HL-60/S4 treated with phorbol 12-myristate 13-acetate at 8.2 ng/mL for 4 days and 3 days (cell line): Measurements from ENCODE around the gene GPC5.
"Not testable (repeated sequence)": the region's sequence is repeated elsewhere in the genome, so short reads cannot be mapped to it uniquely, and the experiment has no call there.

Experiments used
- in situ Hi-C: fragments of 300-500 bp; cut with MboI; formaldehyde crosslinking; loops from 2 replicates; pipeline ENCODE4 v1.15.0; 2022; ENCODE audit warnings: low sequenced_read_pairs

GPC5 gene

DNA sequence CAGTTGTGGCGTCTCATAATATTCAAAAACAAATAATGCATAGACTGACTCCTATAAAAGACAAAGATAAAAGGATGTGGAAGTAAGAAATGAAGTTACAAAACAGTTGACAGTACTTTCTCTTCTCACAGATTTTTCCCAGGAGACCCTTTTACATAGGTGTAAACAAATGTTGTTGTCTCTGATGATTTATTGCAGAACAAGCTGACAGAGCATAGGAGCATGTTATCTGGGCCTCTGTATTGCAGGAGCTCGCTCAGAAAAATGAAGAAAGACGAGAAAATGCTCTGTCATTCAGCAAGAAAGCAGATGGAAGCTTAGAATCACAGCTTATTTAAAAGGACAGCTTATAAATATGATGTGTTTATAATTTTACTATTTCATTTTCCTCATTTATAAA lies 1474.6 kb downstream of the GPC5 start:
- in situ Hi-C loops: no loop called here

DNA sequence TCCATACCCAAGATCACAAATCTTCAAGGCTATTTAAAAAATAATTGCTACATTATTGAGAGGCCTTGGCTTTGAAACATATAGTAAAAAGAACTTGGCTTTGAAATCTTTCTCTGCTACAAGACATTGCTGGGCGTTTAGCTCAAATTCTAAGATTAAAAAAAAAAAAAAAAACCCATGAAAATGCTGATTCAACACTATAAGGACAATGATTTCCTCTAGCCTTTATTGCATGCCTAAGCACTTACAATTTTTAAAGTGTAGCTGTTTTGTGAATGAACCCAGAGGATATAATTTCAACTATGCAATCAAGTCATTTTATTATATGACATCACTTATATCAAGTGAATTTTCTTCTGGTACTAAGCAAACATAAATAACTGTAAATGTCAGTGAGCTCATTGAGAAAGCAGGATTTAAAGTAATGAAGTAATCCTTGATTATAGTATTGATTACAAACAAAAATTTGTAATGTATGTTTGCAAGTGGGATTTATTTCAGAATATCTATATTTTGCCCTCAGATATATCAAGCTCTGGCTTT lies 1488.2 kb downstream of the GPC5 start:
- in situ Hi-C loops: no loop called here

DNA sequence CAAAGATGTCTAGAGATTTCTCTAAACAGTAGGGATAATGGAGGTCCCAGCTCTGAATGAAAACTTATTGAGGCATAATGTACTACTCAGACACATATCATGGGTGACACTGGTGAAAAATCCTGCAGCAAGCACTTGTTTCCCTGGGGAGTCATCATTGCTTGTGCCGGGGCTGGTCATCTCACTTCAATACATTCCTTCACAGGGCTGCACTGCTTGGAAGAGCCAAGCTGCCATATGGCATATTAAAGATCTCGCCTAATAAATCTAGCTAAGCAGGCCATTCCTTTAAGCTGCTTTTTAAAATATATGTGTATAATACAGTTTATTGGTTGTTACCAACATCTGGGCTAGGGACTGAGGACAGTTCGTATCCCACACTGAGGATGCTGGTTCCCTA lies 1496.0 kb downstream of the GPC5 start:
- in situ Hi-C loops: no loop called here

DNA sequence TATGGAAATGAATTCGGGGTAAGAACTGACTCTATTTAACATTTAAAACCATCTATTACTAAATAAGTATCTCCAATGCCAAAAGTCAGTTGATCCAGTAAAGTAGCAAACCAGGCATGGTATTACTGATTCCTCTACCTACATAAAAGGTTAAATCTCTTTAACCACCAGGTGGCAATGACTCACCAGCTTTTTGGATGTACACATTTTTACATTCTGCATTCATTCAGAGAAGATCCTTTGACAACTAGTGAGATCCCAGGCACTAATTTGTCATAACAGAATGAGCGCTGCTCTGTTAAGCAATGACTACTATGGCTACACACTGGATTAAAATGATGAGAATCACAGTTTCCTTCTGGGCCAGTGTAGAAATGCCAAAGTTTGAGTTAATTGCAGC lies 1498.4 kb downstream of the GPC5 start:
- in situ Hi-C loops: no loop called here

DNA sequence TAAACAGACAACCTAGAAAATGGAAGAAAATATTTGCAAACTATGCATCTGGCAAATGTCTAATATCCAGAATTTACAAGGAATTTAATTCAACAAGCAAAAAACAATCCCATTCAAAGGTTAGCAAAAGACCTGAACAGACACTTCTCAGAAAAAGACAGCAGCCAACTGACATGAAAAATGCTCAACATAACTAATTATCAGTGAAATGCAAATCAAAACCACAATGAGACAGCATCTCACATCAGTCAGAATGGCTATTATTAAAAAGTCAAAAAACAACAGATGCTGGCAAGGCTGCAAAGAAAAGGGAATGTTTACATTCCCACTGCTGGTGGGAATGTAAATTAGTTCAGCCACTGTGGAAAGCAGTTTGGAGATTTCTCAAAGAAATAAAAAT lies 1500.5 kb downstream of the GPC5 start:
- in situ Hi-C loops: not testable (repeated sequence)

DNA sequence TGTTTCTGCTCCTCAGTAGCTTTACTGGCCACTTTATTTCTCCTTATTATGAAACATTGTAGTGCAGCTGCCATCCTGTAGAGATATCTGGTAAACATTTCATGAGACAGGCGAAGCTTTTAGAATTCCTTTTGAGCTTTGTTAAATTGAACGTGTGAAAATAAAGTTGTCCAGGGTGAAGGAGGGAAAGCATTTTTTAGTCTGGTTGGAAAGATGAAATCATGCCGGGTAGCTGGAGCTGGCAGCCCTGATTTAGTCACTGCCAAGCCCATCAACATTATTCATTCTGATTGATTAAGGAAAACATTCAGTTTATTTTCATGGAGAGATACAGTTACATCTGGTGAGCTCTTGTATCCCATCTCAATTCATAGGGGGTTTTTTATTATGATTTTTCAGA lies 1502.0 kb downstream of the GPC5 start:
- in situ Hi-C loops: no loop called here

DNA sequence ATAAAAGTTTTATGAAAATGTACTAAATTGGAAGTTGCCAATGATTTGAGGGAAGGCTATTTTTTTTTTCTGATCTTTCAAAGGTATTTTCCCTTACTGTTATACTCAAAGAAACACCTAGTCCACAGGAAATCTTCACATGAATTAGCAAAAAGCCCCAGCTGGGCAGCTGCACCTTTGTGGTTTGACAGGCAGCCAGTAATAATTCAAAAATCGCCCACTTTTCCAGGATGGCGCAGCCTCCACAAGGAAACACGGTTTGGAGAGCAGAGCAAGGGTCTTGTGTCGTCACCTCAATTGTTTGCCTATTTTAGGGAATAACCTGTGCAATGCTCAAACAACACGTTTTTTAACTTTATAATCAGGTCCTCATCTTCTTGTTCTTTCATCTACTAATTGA lies 1503.3 kb downstream of the GPC5 start:
- in situ Hi-C loops: no loop called here

DNA sequence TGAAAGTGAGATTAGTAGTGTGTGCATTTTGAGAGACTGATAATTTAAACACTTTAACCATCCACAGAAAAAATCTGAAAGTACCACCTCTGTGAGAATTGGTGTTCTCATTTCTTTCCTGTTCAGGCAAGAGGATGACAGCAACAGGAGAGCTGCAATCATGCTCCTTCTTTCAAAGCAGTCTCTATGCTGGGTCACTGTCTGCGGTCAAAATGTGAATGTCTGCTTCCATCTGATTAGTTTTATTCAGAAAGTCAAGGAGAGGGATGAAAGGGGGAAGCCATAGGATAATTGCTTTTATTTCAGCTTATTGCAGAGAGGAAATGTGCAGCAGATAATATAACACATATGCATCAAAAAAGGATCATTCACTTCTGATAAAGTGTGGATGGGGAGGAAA lies 1514.2 kb downstream of the GPC5 start:
- in situ Hi-C loops: no loop called here

DNA sequence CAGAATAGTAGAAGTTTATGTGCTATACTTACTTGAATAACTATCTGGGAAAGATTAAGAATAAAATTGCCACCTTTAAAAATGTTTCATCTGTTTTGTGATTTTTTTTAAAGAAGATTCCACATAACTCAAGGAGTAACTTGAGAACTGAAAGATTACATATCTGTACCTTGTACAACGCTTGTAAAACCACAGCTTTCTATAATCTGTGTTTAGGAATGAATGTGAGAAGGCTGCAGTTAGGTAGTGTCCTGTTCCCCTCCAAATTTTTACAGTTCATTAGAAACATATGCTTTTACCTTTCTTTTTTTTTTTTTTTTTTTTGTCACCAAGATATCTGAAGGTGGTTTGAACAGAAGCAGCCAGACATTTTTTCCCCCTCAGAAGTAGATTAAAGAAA lies 1515.4 kb downstream of the GPC5 start:
- in situ Hi-C loops: no loop called here
